ENCODE results near the gene PAM. TPM values are rescaled to one million over a fixed set of nuclear protein-coding genes. Genes with fewer than 3 reads are reported as not detected.

The PAM gene
- total RNA-seq, 3 donors from 2014 or later: 159 to 227 (median 193) TPM

DNA sequence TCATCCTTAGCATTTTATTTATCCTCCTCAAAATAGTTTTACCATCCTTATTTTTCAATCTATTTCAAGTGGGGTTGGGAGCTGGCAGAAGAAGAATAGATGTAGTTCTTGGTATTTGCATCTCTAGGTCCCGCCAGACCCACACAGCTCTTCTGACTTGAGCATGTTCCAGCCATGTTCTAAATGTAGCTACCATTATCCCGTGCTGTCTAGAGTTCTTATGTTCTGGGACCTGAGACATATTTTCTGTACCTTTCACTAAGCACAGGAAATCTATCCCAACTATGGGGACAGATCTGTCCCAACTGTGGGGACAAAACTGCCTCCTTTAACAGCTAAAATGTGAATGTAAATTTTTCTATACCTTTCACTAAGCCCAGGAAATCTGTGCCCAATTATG lies 32.0 kb downstream of the PAM start:
- no peak overlapping the region for H3K4me3 ChIP-seq
- no peaks in the 10 kb centered on the region for H3K4me1 ChIP-seq
- no peak for DNase-seq (ENCODE audit: low spot score in 2 of 2)
- intact Hi-C loops (cut with DNase I; ENCODE audit: low total_unique reads): no loop called here
- no peaks in the 10 kb centered on the region for H3K27me3 ChIP-seq
- no peaks in the 10 kb centered on the region for H3K9me3 ChIP-seq
- H3K27ac ChIP-seq: no peak overlapping the region
- H3K36me3 ChIP-seq: no peaks in the 10 kb centered on the region
- TF ChIP-seq, protein P1, sequence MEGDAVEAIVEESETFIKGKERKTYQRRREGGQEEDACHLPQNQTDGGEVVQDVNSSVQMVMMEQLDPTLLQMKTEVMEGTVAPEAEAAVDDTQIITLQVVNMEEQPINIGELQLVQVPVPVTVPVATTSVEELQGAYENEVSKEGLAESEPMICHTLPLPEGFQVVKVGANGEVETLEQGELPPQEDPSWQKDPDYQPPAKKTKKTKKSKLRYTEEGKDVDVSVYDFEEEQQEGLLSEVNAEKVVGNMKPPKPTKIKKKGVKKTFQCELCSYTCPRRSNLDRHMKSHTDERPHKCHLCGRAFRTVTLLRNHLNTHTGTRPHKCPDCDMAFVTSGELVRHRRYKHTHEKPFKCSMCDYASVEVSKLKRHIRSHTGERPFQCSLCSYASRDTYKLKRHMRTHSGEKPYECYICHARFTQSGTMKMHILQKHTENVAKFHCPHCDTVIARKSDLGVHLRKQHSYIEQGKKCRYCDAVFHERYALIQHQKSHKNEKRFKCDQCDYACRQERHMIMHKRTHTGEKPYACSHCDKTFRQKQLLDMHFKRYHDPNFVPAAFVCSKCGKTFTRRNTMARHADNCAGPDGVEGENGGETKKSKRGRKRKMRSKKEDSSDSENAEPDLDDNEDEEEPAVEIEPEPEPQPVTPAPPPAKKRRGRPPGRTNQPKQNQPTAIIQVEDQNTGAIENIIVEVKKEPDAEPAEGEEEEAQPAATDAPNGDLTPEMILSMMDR (IDR thresholded peaks at IDR 0.05): no peak
- TF ChIP-seq POLR2A (IDR thresholded peaks at IDR 0.05): no peak

DNA sequence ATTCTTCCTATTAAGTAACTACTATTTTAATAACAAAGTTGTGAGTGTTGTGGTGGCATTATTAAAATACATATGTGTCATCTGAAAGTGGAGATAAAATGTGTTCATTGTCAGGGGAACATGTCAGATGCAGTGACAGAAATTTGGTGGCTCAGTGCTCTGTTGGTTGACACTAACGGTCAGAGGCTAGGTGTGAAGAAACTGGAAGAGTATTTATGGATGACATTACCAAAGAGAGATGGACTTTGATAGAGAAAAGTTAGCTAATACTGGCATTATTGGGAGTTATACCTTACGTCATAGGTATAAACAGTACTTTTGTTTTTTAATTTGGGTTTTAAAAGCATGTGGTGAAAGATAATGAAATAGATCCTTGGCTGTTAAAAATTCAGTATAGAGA lies 33.7 kb downstream of the PAM start:
- no peak for DNase-seq (ENCODE audit: low spot score in 2 of 2)
- intact Hi-C loops (cut with DNase I; ENCODE audit: low total_unique reads): no loop called here
- no peaks in the 10 kb centered on the region for H3K36me3 ChIP-seq
- no peaks in the 10 kb centered on the region for H3K4me1 ChIP-seq
- H3K27ac ChIP-seq: no peak overlapping the region
- TF ChIP-seq POLR2A (IDR thresholded peaks at IDR 0.05) (no peak), POLR2AphosphoS5 (IDR thresholded peaks at IDR 0.05) (no peak)
- TF ChIP-seq, protein P1 (IDR thresholded peaks at IDR 0.05): no peak
- H3K4me3 ChIP-seq: no peak overlapping the region
- H3K27me3 ChIP-seq: no peaks in the 10 kb centered on the region
- no peaks in the 10 kb centered on the region for H3K9me3 ChIP-seq

DNA sequence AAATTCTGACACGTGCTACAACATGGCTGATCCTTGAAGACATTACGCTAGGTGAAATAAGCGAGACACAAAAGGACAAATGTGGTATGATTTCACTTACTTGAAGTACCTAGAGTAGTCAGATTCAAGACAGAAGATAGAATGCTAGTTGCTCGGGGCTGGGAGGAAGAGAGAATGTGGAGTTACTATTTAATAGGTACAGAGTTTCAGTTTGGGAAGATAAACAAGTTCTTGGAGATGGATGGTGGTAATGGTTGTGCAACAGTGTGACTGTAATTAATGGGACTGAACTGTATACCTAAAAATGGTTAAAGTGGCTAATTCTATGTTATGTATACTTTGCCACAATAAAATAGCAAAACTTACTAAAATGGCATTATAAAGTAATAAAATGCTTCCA lies 34.4 kb downstream of the PAM start:
- H3K36me3 ChIP-seq: no peaks in the 10 kb centered on the region
- H3K4me1 ChIP-seq: no peaks in the 10 kb centered on the region
- no peaks in the 10 kb centered on the region for H3K9me3 ChIP-seq
- DNase-seq (ENCODE audit: low spot score in 2 of 2): no peak
- TF ChIP-seq, protein P1 (IDR thresholded peaks at IDR 0.05): no peak
- no peak for TF ChIP-seq POLR2A (IDR thresholded peaks at IDR 0.05)
- TF ChIP-seq POLR2AphosphoS5 (IDR thresholded peaks at IDR 0.05): no peak
- H3K4me3 ChIP-seq: no peak overlapping the region
- intact Hi-C loops (cut with DNase I; ENCODE audit: low total_unique reads): no loop called here
- H3K27ac ChIP-seq: no peak overlapping the region
- H3K27me3 ChIP-seq: no peaks in the 10 kb centered on the region

DNA sequence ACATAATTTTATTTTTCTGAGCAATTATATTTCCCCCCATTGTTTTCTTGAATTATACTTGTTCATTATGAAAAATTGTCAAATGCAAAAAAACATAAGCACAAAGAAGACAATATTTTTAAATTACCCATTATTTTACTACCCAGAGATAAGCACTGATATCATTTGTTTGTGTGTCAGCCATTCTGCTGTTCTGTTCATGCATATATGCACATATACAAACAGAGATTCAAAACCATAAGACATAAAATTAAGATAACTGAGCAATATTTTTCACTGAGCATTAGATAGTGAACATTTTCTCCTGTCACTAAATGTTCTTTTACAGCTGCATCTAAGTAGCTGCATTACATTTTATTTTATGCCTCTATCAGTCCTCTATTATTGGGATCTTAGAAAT lies 35.6 kb downstream of the PAM start:
- Histone ChIP-seq H3K9me3 (no peaks in the 10 kb centered on the region), H3K27ac (no peak overlapping the region)
- intact Hi-C loops (cut with DNase I; ENCODE audit: low total_unique reads): no loop called here

DNA sequence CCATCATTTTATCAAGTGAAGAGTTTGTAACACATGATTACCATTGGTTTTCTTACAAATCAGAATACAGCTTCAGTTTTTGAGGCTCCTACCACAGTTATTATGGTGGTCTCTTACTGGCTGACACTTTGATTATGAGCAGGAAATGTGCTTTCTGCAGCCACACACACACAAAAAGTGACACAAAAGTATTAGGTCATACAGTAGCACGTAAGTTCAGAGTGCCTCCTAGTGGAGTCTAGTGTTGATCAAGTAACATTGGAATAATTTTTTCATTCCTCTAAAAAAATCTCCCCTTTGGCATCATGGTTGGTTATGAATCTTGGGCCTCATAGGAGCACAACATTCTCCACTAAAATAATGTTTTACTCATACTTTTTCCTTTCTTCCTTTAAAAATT lies 37.6 kb downstream of the PAM start:
- H3K4me1 ChIP-seq: no peaks in the 10 kb centered on the region
- intact Hi-C loops (cut with DNase I; ENCODE audit: low total_unique reads): no loop called here
- H3K9me3 ChIP-seq: no peaks in the 10 kb centered on the region
- no peak overlapping the region for H3K27ac ChIP-seq
- H3K27me3 ChIP-seq: no peaks in the 10 kb centered on the region
- no peak for DNase-seq (ENCODE audit: low spot score in 2 of 2)
- H3K4me3 ChIP-seq: no peak overlapping the region
- TF ChIP-seq POLR2A (IDR thresholded peaks at IDR 0.05) (no peak), POLR2AphosphoS5 (IDR thresholded peaks at IDR 0.05) (no peak)
- TF ChIP-seq, protein P1 (IDR thresholded peaks at IDR 0.05): no peak
- H3K36me3 ChIP-seq: no peaks in the 10 kb centered on the region

More for the DNA sequence above, 35.6 kb downstream of the PAM start:
- Histone ChIP-seq H3K4me3 (no peak overlapping the region), H3K4me1 (no peaks in the 10 kb centered on the region), H3K36me3 (no peaks in the 10 kb centered on the region), H3K27me3 (no peaks in the 10 kb centered on the region)
- DNase-seq (ENCODE audit: low spot score in 2 of 2): no peak
- TF ChIP-seq POLR2A (IDR thresholded peaks at IDR 0.05) (no peak), POLR2AphosphoS5 (IDR thresholded peaks at IDR 0.05) (no peak)
- TF ChIP-seq, protein P1 (IDR thresholded peaks at IDR 0.05): no peak

Data from breast epithelium (tissue), 4 donors.